CD4-positive, alpha-beta memory T cell (primary cell): ENCODE measurements around the gene C1orf210. TPM values are rescaled to one million over a fixed set of nuclear protein-coding genes. Genes with fewer than 3 reads are reported as not detected.
A peak's percentile ranks its signal among the peaks of the same experiment; 100 is the strongest.

Source experiments
- CTCF ChIA-PET: fragments of 350-600 bp; sonication (Branson Sonifier 250); formaldehyde crosslinking; loops from one replicate; lab custom pipeline; 2021; ENCODE audit warnings: inconsistent platforms; ENCODE audit not compliant: partially characterized antibody; lab: Charles Lee
- POLR2A ChIA-PET: fragments of 350-600 bp; sonication (Branson Sonifier 250); formaldehyde crosslinking; loops from one replicate; lab custom pipeline; 2021; ENCODE audit not compliant: partially characterized antibody; lab: Charles Lee
- DNase-seq, 5 donors: peaks; one replicate each; pipeline versions ENCODE4 v3.0.0 to v3.0.0-alpha.2; 2020 to 2022; ENCODE audit warnings: mixed read lengths in 1 of 5
- H3K27ac ChIP-seq: one replicate; pipeline ENCODE4 v1.7.0; 2013; ENCODE audit warnings: low read depth, low read length
- H3K27me3 ChIP-seq: 2 replicates; pipeline ENCODE4 v1.7.0; 2013; ENCODE audit warnings: mild to moderate bottlenecking, low read length, moderate library complexity; ENCODE audit not compliant: insufficient read depth
- H3K36me3 ChIP-seq: 2 replicates; pipeline ENCODE4 v1.7.0; 2013; ENCODE audit warnings: mild to moderate bottlenecking, low read length, moderate library complexity; ENCODE audit not compliant: insufficient read depth
- H3K4me1 ChIP-seq: 2 replicates; pipeline ENCODE4 v1.7.0; 2013; ENCODE audit warnings: mild to moderate bottlenecking, low read length, moderate library complexity; ENCODE audit not compliant: insufficient read depth
- H3K4me3 ChIP-seq, 2 donors: one replicate each; pipeline ENCODE4 v1.7.0; 2013; ENCODE audit warnings: low read length in 2 of 2, mild to moderate bottlenecking in 1 of 2
- H3K9me3 ChIP-seq, 2 donors: one replicate each; pipeline ENCODE4 v1.7.0; 2013; ENCODE audit warnings: low read length in 2 of 2, control low read depth in 1 of 2; ENCODE audit not compliant: control insufficient read depth in 1 of 2
- H3K27ac Mint-ChIP-seq, 7 donors: one replicate each; pipeline ENCODE4 v1.8.0; 2020 to 2021; ENCODE audit warnings: mixed read lengths in 7 of 7, mild to moderate bottlenecking in 6 of 7, inconsistent platforms in 3 of 7, moderate library complexity in 3 of 7
- H3K27me3 Mint-ChIP-seq, 2 donors: one replicate each; pipeline ENCODE4 v1.8.0; 2020 to 2021; ENCODE audit warnings: mixed read lengths in 2 of 2
- H3K36me3 Mint-ChIP-seq, 2 donors: one replicate each; pipeline ENCODE4 v1.8.0; 2020 to 2021; ENCODE audit warnings: mixed read lengths in 2 of 2, inconsistent platforms in 1 of 2, mild to moderate bottlenecking in 1 of 2
- H3K4me1 Mint-ChIP-seq, 4 donors: one replicate each; pipeline ENCODE4 v1.8.0; 2020 to 2021; ENCODE audit warnings: mixed read lengths in 4 of 4, mild to moderate bottlenecking in 1 of 4
- H3K4me3 Mint-ChIP-seq, 8 donors: one replicate each; pipeline ENCODE4 v1.8.0; 2020 to 2021; ENCODE audit warnings: mixed read lengths in 8 of 8, mild to moderate bottlenecking in 7 of 8, moderate library complexity in 6 of 8, inconsistent platforms in 3 of 8
- H3K9me3 Mint-ChIP-seq, 8 donors: one replicate each; pipeline ENCODE4 v1.8.0; 2020 to 2021; ENCODE audit warnings: mixed read lengths in 8 of 8, mild to moderate bottlenecking in 5 of 8, inconsistent platforms in 3 of 8, moderate library complexity in 1 of 8
- intact Hi-C: fragments of 100-400 bp; cut with micrococcal nuclease; formaldehyde crosslinking; loops from one replicate; pipeline ENCODE4 v1.15.1; 2023
- polyA plus RNA-seq, 2 donors: library from polyadenylated mRNA; unstranded; fragments of 300-500 nt; fragmentation: Illumina TruSeq; gene quantifications; one replicate each; pipeline ENCODE4 v1.2.3, GENCODE V29; 2021
- total RNA-seq, 2 experiments: library from RNA; stranded (reverse); gene quantifications; one replicate each; pipeline ENCODE4 v1.2.3, GENCODE V29; 2021

C1orf210 gene
- total and polyA plus RNA-seq, 4 experiments from 2014 or later, result not detected

DNA sequence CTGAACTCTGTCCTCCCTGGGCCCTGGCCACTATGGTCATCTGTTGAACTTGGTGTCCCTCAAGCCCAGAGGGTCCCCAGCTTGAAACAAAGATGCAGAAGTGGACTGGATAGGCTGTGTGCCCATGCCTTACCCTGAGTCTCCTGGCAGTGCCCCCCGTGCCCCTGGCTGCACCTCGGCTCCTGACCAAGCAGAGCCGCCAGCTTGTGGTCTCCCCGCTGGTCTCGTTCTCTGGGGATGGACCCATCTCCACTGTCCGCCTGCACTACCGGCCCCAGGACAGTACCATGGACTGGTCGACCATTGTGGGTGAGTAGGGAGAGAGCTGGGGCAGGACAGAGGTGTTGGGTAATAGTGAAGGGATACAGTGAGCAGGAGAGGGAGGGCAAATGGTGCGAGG is 26.1 kb upstream of the C1orf210 start:
- no peak overlapping the region for H3K27ac ChIP-seq
- Mint-ChIP-seq H3K27ac (no peak overlapping the region), H3K27me3 (peaks cover 2 to 4% of the 10 kb centered on the region in 2 donors), H3K4me3 (no peak overlapping the region), H3K9me3 (peaks cover 0 to 3% (median 0%) of the 10 kb centered on the region in 8 donors), H3K36me3 (no peaks in the 10 kb centered on the region), H3K4me1 (no peaks in the 10 kb centered on the region)
- ChIA-PET POLR2A (no interaction called here), CTCF (no interaction called here)
- DNase-seq, result no peak
- H3K36me3 ChIP-seq, result no peaks in the 10 kb centered on the region
- H3K27me3 ChIP-seq, result no peaks in the 10 kb centered on the region
- no peak overlapping the region for H3K4me3 ChIP-seq
- intact Hi-C loops, result no loop called here
- no peaks in the 10 kb centered on the region for H3K9me3 ChIP-seq
- no peaks in the 10 kb centered on the region for H3K4me1 ChIP-seq

DNA sequence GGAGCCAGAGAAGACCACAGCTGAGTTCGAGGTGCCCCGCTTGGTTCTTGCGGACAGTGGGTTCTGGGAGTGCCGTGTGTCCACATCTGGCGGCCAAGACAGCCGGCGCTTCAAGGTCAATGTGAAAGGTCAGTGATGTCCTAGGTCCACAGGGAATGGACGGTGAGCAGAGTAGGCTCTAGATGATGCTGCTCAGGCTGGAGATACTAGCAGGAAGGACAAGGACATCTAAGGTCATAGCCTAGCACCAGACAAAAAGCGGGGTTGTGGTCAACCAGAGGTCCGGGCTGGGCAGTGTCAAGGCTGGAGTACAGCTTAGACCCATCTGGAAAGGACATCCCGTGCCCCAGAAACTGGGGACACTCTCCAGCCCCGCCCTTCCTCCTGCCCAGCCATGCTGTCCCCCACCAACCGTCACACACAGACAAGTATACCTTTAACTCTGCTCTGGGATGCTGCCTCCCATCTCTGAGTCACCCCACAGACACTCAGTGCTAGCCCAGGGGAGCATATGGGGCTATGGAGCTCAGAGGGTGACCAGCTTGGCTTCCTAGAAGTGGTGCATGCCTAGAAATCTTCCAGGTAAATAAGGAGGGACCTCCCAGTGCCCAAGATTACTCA is 24.1 kb upstream of the C1orf210 start:
- intact Hi-C loops, result no loop called here
- H3K4me3 Mint-ChIP-seq, result no peak overlapping the region
- Histone ChIP-seq H3K36me3 (no peaks in the 10 kb centered on the region), H3K9me3 (no peaks in the 10 kb centered on the region), H3K4me3 (no peak overlapping the region), H3K4me1 (no peaks in the 10 kb centered on the region), H3K27ac (no peak overlapping the region), H3K27me3 (no peaks in the 10 kb centered on the region)
- DNase-seq, result no peak
- ChIA-PET POLR2A (no interaction called here), CTCF (no interaction called here)
- peaks cover 0 to 3% (median 0%) of the 10 kb centered on the region in 8 donors for H3K9me3 Mint-ChIP-seq
- peaks cover 2 to 4% of the 10 kb centered on the region in 2 donors for H3K27me3 Mint-ChIP-seq
- no peaks in the 10 kb centered on the region for H3K36me3 Mint-ChIP-seq
- H3K27ac Mint-ChIP-seq, result peak overlapping the region in 1 of 7 donors; percentile 81
- no peaks in the 10 kb centered on the region for H3K4me1 Mint-ChIP-seq

DNA sequence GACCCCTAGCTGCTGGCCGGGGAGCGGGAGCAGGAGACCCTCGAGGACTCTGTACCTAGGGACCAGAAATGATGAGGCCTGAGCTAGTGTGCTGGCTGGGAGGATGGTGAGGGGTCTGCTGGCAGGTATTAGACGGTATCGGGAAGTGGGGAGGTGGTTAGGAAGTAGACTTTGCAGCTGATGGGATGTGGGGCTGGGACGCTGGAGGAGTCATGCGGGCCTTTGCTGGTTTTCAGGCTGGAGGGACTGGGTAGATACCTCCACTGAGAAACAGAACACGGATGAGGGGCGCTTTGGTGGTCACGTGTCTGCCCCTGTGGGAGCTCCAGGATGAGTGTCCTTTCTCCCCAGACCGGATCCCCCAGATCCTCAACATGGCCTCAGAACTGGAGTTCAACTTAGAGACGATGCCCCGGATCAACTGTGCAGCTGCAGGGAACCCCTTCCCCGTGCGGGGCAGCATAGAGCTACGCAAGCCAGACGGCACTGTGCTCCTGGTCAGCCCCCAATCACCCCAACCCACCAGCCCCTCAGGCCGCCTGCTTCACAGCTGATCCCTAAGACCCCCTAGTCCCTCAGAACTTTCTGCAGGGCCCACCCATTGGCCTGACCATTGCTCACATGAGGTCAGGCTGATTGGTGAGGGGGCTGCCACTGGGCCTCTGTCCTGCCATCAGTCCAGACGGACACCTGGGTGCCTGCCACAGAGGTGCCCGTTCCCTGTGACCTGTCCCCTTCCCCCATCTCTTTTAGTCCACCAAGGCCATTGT is 23.4 kb upstream of the C1orf210 start:
- H3K27me3 Mint-ChIP-seq, result peaks cover 2 to 4% of the 10 kb centered on the region in 2 donors
- CTCF ChIA-PET, result no interaction called here
- H3K4me3 Mint-ChIP-seq, result no peak overlapping the region
- H3K4me1 Mint-ChIP-seq, result no peaks in the 10 kb centered on the region
- H3K27me3 ChIP-seq, result no peaks in the 10 kb centered on the region
- no peaks in the 10 kb centered on the region for H3K4me1 ChIP-seq
- no peak overlapping the region for H3K27ac Mint-ChIP-seq
- H3K36me3 Mint-ChIP-seq, result no peaks in the 10 kb centered on the region
- no peak overlapping the region for H3K27ac ChIP-seq
- POLR2A ChIA-PET, result no interaction called here
- intact Hi-C loops, result no loop called here
- no peaks in the 10 kb centered on the region for H3K36me3 ChIP-seq
- H3K9me3 Mint-ChIP-seq, result peaks cover 0 to 3% (median 0%) of the 10 kb centered on the region in 8 donors
- no peaks in the 10 kb centered on the region for H3K9me3 ChIP-seq
- H3K4me3 ChIP-seq, result no peak overlapping the region
- no peak for DNase-seq

DNA sequence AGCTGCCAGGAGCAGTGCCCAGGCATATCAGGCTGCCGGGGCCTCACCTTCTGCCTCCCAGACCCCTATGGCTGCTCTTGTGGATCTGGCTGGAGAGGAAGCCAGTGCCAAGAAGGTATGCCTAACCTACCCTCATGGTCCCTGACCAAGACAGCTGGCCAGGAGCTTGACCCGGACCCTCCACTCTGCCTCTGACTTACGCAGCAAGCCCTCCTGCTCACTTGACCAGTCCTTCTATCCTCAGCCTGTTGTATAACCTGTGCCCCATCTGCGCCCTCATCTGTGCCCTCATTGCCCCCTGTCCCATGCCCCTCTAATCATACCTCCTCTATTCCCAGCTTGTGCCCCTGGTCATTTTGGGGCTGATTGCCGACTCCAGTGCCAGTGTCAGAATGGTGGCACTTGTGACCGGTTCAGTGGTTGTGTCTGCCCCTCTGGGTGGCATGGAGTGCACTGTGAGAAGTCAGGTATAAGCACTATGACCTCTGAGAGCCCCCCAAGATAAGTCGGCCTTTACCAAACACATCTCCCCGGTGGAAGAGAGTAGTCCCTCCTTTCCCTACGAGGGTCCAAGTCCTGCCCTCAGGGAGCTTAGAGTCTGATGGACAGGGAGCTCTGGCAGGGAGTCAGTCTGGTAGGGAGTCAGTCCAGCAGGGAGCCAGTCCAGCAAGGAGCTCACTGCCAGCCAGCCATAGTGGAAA is 22.2 kb upstream of the C1orf210 start:
- no peaks in the 10 kb centered on the region for H3K4me1 ChIP-seq
- peaks cover 0 to 3% (median 0%) of the 10 kb centered on the region in 8 donors for H3K9me3 Mint-ChIP-seq
- ChIA-PET CTCF (no interaction called here), POLR2A (no interaction called here)
- H3K36me3 ChIP-seq, result no peaks in the 10 kb centered on the region
- DNase-seq, result no peak
- H3K27ac Mint-ChIP-seq, result peak overlapping the region in 1 of 7 donors; percentile 16
- H3K9me3 ChIP-seq, result no peaks in the 10 kb centered on the region
- H3K27me3 ChIP-seq, result no peaks in the 10 kb centered on the region
- intact Hi-C loops, result no loop called here
- no peaks in the 10 kb centered on the region for H3K4me1 Mint-ChIP-seq
- no peak overlapping the region for H3K27ac ChIP-seq
- peaks cover 2 to 4% of the 10 kb centered on the region in 2 donors for H3K27me3 Mint-ChIP-seq
- peak overlapping the region in 1 of 8 donors; percentile 56 for H3K4me3 Mint-ChIP-seq
- no peaks in the 10 kb centered on the region for H3K36me3 Mint-ChIP-seq
- no peak overlapping the region for H3K4me3 ChIP-seq

GRCh38 chr1:43306688-43307457 is 21.5 kb upstream of the C1orf210 start:
- no peak overlapping the region for H3K4me3 Mint-ChIP-seq
- Histone ChIP-seq H3K27me3 (no peaks in the 10 kb centered on the region), H3K36me3 (no peaks in the 10 kb centered on the region), H3K4me1 (no peaks in the 10 kb centered on the region), H3K4me3 (no peak overlapping the region), H3K27ac (no peak overlapping the region), H3K9me3 (no peaks in the 10 kb centered on the region)
- ChIA-PET POLR2A (no interaction called here), CTCF (no interaction called here)
- no peak for DNase-seq
- H3K36me3 Mint-ChIP-seq, result no peaks in the 10 kb centered on the region
- peaks cover 0 to 3% (median 0%) of the 10 kb centered on the region in 8 donors for H3K9me3 Mint-ChIP-seq
- intact Hi-C loops, result no loop called here
- peak overlapping the region in 1 of 7 donors; percentile 64 for H3K27ac Mint-ChIP-seq
- H3K4me1 Mint-ChIP-seq, result no peaks in the 10 kb centered on the region
- H3K27me3 Mint-ChIP-seq, result peaks cover 2 to 4% of the 10 kb centered on the region in 2 donors

DNA sequence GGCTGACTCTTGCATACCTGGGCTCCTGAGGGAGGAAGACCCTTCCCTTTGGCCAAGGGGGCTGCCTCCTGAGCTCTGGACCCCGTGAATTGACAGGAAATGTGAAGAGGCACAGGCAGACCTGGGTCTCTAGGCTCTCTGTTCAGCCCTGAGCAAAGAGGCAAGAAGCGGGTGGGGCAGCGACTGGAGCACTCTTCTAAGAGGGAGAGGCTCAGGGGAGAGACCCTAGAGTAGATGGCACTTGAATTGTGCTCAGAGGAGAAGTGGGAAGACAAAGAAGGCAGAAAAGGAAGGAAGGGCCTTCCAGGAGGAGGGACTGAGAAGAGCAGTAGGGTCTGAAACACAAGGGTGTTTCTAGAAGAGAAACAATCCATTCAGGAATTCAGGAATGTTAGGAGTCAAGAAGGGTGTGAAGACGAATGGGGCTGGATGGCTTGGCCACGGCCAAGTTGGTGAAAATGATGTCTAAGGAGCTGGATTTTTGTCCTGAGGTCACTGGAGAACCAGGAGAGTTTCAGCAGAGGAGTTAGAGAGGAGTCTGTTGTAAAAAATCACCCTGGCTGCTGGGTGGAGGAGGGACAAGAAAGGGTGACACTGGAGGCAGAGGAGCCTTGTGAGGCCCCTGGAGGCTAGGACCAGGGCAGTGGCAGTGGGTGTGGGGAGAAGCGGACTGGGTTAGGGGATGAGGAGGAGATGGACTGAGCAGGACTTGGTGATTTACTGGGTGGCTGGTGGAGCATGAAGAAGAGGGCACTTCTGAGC is 20.7 kb upstream of the C1orf210 start:
- ChIA-PET CTCF (no interaction called here), POLR2A (no interaction called here)
- H3K27ac Mint-ChIP-seq, result peak overlapping the region in 1 of 7 donors; percentile 64

More for the DNA sequence above, 20.7 kb upstream of the C1orf210 start:
- no peak for DNase-seq
- no peaks in the 10 kb centered on the region for H3K9me3 ChIP-seq
- H3K36me3 ChIP-seq, result no peaks in the 10 kb centered on the region
- Mint-ChIP-seq H3K4me3 (no peak overlapping the region), H3K27me3 (peaks cover 0 to 4% of the 10 kb centered on the region in 2 donors), H3K36me3 (no peaks in the 10 kb centered on the region), H3K4me1 (no peaks in the 10 kb centered on the region), H3K9me3 (peaks cover 0 to 3% (median 0%) of the 10 kb centered on the region in 8 donors)
- no peak overlapping the region for H3K4me3 ChIP-seq
- intact Hi-C loops, result no loop called here
- no peaks in the 10 kb centered on the region for H3K27me3 ChIP-seq
- H3K4me1 ChIP-seq, result no peaks in the 10 kb centered on the region
- H3K27ac ChIP-seq, result no peak overlapping the region
